HG02885 (cell line): ENCODE data around the gene KIF1C.

Experiments used
- ATAC-seq: cut with Tn5 transposase; IDR thresholded peaks from one replicate; pipeline ENCODE4 v1.9.1; 2021; ENCODE audit warnings: mild to moderate bottlenecking; ENCODE audit not compliant: unreplicated experiment, poor library complexity

The KIF1C gene

DNA sequence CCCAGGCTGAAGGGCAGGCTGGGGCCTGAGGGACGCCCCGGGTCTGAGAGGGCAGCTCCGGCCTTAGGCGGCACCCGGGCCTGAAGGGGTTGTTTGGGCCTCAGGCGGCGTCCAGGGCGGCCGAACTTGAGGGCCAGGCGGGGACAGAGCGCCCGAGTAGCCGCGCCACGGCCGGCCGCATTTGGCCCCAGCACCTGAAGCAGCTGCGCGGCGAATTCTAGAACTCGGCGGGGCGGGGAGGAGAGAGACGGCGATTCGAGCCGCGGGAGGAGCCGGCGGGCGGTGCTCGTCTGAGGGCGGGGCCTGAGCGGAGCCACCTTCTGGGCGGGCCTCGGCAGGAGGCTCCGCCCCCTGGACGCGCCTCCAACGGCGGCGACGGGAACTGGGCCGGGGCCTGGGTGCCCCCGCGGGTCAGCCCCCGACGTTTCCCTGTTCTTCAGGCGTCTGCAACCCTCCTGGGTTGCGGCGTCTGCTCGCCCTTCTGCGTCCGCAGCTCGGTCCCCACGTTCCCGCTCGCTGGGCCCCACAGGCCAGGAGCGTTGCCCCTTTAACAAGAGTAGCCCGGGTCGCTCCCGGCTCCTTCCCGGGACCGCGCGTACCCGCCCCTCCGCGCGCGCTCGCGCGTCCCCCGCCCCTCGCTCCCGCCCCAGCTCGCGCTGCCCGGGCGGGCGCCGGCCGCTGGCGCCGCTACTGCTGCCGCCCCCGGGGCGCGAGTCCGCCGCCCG, at the start of gene KIF1C, which contains the start of gene INCA1:
KIF1C (plus strand) TSS at position 649 of the 725 bp plus-strand sequence. CDS start 2,297 bp downstream, outside the sequence.
INCA1 (minus strand) TSS at position 221 of the 725 bp plus-strand sequence. CDS start 3,085 bp downstream, outside the sequence.
- ATAC-seq = peak; percentile 86

DNA sequence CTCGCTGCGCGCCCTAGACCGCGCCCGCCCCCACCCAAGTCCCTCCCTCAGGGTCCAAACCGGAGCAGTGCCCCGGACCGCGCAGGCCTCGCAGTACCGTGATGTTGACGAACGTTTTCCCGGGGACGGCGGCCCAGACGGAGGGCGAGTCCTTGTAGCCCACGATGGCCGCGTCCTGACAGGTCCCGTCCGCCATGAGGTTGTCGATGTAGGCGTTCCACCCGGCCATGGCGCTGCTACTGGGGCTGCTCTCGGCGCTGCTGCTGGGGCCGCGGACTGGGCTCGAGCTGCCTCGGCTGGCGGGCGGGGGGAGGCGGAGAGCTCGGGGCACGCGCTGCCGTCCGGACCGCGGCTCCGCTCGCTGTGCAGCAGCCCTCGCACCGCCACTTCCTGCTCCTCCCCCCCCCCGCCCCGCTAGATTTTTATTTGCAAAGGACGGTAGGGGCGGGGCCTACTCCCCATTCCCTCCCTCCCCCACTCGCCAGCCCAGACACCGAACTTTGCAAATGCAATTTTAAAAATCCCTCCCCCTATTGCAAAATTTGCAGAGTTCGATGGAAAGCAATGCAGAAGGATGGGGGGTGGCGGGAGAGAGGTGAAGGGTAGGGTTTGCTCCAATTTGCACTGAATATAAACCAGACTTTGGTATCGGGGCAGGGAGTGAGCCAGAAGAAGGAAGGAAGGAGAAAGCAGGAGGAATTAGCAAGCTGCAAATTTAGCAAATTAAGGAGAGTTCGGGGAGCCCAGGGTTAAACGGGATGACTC, 49.4 kb upstream of the KIF1C start, which contains the start of gene PFN1:
PFN1 (minus strand) TSS at position 365 of the 765 bp plus-strand sequence; CDS start at position 229, 136 bp downstream.
- peak; percentile 27 for ATAC-seq

DNA sequence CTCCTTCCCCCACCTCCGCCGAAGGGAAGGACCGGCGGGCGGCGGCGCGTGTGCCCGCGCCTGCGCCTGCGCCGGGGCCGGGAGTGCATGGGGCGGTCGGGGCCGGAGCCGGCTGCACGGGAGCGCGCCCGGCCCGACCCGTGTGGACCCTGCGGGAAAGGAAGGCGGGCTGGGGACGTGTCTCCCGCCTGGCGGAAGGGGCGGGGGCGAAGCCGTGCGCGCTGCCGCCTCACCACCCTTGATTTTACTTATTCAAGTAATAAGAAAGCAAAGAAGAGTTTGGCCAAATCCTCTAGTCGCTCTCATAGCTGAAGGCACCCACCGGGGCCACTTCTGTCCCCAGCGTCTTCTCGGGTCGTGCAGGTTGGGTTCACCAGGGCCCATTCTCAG, 48.8 kb upstream of the KIF1C start:
- peak; percentile 44 for ATAC-seq

DNA sequence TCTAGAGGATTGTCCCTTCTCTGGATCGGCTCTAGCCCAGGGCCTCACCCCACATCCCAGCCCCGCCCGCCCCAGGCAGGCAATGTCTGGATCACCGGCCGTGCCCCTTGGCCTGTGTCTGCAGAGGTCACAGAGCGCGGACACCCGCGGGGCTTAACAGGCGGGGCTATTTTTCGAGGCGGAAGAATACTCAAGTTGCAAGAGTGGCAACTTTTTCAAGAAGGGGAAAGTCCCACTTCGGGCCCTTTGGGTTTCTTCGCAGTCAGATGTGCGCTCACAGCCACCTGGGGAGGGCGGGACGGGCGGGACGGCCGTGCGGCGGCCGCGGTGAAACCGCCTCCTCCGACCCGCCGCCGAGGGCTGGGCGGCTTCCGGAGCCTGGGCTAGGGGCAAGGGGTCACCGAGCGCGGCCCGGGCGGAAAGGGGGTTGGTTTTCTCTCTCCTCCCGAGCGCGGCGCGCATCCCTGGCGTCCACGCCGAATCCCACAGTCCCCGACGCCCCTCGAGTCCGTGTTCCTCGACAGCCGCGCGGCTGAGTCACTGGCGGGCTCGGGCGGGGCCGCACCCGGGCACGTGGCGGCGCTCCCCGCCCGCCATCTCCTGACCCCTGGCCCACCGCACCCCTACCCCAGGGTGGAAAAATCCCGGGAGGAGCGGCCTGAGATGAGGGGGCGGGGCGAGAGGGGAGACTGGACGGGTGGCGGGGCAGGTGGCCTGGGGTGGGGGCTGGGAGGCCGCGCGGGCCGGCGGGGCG, 48.3 kb upstream of the KIF1C start:
- peak; percentile 30 for ATAC-seq

DNA sequence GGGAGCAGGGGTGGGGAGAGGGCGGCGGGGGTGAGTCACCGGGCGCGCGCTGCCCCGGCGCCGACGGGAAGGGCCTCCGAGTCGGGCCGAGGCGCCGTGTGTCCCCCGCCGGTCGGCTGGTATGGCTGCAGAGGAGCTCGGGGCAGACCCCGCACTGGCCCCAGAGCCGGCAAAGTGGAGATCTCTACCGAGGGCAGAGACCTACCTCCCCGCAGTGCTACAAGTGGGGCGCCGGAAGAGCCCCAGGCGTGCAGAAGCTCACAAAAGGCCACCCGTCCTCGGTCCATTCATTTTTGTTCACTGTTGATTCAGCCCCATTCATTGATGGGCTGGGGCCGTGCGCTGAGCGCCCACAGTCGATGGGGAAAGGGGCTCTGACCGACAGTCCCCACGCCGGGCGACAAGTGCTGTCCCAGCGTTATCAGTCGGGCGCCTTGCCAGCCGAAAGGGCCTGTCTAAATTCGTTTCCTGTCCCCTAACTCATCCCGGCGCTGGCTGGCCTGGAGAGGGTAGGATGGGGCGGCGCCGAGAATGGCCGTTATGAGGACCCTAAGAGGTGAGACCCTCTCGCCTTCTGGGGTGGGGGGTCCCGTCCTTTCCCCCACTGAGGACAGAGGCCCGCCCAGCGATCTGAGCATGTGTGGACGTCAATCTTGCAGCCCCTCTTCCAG, 47.5 kb upstream of the KIF1C start:
- no peak for ATAC-seq

DNA sequence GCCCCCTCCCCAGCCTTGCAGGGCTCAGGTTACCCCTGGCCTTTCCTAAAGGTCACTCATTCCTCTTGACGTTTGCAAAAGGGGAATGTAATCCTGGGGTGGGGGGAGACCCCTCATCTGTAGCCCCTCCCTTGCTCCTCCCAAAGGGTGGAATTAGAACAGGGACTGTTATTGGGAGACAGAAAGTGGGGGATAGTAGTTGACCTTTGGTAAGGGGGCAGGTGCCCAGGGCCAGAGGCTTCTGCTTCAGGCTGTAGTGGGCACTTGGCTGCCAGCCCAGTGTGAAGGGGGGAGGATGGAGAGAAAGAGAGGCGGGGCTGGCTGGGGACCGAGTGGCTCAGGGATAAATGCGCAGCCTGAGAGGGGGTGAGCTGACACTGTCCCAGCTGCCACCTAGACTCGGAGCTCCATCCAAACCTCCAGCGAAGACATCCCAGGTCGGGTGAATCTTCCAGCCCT, 47.0 kb upstream of the KIF1C start, which contains the start of gene ENO3:
ENO3 (plus strand) TSS at position 374 of the 459 bp plus-strand sequence. CDS start 711 bp downstream, outside the sequence.
- no peak for ATAC-seq

DNA sequence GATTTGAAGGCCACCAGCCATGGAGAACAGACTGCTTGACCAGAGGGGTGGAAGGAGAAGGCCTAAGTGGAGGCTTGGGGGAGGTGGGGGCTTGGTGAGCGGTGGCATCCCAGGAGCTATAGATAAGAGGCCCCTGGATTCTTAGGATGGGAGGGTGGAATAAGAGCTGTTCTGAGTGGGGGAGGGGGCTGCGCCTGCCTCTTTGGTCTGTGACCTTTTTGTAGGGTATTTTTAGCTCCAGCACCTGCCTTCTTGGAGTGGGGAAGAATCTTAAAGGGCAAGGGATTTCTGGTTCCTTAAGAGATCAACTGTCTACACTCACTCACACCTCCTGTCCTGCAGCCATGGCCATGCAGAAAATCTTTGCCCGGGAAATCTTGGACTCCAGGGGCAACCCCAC, 46.3 kb upstream of the KIF1C start:
- ATAC-seq = no peak

DNA sequence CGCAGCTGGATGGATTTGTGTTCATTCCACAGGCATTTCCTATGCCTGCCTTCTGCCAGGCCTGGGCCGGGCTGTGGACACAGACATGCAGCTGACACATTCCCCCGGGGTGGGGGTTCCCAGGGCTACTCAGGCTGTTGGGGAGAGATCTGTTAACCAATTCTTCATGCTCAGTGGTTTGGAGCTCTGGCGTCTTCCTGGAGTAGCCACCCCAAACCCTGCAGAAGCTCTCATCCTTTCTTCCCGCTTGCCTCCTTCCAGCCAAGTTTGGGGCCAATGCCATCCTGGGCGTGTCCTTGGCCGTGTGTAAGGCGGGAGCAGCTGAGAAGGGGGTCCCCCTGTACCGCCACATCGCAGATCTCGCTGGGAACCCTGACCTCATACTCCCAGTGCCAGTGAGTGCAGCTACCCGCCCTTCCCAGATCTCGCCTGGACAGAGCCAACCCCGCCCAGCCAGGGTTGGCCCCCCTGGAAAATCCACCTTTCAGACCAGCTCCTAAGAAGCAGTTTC, 44.2 kb upstream of the KIF1C start:
- no peak for ATAC-seq

DNA sequence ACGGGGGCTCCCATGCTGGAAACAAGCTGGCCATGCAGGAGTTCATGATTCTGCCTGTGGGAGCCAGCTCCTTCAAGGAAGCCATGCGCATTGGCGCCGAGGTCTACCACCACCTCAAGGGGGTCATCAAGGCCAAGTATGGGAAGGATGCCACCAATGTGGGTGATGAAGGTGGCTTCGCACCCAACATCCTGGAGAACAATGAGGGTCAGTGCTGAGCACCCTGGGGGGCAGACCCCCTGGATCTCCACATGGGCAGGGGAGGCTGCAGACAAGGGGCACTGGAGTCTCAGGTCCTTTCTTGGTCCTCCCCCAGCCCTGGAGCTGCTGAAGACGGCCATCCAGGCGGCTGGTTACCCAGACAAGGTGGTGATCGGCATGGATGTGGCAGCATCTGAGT, 42.7 kb upstream of the KIF1C start:
- no peak for ATAC-seq

DNA sequence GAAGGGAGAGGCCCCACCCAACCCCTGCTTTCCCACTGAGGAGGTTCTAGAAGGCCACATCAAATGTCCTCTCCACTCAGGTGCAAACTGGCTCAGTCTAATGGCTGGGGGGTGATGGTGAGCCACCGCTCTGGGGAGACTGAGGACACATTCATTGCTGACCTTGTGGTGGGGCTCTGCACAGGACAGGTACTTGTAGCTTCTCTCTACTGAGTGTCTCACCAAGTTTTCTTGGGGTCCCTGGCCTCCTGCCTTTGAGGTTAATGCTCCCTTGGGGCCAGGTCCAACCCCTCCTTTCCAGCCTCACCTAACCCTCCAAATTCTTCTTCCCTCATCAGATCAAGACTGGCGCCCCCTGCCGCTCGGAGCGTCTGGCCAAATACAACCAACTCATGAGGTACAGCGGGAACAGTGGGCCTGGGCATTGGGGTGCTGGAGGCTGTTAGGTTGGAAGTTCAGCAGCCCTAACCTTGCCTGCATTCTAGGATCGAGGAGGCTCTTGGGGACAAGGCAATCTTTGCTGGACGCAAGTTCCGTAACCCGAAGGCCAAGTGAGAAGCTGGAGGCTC, 41.2 kb upstream of the KIF1C start:
- no peak for ATAC-seq

DNA sequence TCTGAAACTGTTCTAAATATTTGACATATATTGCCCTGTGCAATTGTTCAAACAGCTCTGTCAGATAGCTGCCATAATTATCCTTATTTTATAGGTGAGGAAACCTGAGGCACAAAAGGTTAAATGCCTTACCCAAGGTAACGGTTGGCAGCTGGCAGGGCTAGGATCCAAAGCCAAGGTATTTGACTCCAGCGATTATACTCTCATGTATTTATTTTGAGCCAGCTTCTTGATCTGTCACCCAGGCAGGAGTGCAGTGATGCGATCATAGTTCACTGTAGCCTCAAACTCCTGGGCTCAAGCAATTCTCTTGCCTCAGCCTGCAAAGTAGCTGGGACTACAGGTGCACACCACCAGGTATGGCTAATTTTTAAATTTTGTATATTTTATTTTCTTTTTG, 39.6 kb upstream of the KIF1C start:
- ATAC-seq = no peak

DNA sequence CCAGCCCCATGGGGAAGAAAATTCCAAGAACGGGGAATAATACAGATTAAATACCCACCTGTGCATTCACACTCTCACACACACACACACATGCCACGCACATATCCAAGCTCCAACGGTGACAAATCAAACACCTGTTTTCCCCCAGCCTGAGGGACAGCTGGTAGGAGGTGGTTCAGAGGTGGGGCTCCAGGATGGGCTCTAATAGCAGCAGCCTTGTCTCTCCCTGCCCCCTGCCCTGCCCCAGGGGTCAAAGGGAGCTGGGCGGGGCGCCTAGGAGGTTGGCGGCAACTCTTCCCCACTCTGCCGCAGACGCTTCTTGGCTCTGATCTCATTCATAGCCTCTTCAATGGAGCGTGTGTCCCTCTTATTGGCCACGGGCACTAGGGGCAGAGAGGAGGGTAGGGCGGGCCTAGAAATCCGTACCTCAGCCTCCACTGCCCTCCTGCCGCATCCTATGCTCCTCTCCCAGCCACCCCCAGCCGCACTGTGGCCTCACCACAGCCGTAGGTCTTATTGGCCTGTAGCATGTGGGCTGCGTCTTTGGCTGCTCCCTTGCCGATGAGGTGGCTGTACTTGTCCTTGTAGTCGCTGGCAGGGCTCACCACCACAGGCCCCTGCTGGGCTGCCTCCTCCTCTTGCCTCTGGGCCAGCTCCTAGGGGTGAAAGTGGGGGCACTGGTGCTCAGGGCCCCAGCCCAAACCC, 38.3 kb upstream of the KIF1C start:
- ATAC-seq = no peak

DNA sequence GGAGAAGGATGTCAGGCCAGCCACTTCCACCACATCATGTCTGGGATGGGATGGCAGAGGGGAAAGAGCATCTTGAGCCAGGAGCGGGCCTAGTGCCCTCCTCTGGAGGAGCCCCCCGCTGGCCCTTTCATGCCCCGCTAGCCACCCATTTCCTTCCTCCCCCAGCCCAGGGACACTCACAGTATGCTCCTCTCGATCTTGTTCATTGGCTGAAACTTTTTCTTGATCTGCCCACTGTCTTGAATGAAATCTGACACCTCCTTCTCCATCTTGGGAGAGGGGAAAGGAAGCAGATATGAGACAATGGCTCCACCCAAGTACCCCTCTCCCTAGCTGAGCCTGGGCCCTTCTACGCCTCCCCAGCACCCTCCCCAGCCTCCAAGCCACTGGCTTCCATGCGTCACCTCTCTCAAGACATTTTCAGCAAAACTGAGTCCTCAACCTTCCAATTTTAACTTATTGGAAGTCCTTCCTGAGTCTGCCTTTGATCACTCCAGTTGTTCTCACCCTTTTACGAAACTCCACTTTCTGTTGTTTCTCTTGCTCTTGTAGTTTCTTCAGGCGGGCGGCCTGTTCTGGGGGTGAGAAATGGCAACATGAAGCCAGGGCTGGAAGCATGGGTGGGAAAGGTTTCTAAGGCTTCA, 37.3 kb upstream of the KIF1C start:
- ATAC-seq = no peak

DNA sequence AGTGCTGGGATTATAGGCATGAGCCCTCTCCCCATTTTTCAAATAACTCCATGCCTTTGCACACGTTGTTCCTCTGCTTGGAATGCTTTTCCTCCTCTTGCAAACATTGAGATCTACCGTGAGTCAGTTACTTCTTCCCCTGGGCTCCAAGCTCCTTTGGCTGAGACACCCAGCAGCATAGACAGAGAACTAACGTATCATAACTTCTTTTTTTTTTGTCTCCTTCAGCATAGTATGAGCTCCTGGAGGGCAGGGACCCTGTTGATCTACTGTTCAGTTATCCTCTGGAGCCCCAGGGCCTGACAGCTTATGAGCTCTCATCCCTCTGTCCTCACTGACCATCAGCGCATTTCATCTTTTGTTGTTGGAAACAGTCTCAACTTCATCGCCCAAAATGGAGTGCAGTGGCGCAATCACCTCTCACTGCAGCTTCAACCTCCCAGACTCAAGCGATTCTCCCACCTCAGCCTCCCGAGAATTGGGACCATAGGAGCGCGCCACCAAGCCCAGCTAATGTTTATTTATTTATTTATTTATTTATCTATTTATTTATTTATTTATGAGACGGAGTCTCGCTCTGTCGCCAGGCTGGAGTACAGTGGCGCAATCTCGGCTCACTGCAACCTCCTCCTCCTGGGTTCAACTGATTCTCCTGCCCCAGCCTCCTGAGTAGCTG, 32.3 kb upstream of the KIF1C start:
- no peak for ATAC-seq

DNA sequence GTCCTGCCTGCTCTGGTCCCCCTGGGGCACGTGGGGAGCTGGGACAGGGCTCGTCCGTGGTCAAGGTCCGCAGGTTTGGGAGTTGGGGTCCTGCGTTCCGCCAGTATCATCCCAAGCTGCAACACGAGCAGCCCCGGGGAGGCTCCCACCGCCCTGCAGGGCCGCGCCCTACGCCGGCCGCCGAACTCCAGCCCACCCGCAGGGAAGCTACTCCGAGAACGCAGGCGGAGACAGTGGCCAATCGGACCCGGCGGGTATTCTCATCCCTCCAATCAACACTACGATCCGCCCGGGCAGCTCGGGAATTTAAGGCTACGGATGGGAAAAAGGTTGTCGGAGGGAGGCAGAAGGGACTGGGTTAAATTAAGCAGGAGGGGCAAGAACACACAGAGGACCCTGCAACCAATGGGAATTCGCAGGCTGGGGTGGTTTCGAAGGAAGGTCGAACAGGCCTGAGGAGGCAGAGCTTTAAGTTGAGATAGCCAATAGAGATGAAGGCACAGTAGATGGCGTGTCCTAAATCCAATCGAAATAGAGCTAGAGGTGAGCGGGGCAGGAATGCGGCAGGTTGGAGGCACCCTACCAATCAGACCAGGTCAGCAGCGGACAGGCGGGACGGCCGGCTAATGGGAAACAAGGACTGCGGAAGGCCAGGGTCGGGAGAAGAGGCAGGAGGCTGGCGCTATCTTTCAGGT, 30.8 kb upstream of the KIF1C start:
- ATAC-seq = peak; percentile 87

DNA sequence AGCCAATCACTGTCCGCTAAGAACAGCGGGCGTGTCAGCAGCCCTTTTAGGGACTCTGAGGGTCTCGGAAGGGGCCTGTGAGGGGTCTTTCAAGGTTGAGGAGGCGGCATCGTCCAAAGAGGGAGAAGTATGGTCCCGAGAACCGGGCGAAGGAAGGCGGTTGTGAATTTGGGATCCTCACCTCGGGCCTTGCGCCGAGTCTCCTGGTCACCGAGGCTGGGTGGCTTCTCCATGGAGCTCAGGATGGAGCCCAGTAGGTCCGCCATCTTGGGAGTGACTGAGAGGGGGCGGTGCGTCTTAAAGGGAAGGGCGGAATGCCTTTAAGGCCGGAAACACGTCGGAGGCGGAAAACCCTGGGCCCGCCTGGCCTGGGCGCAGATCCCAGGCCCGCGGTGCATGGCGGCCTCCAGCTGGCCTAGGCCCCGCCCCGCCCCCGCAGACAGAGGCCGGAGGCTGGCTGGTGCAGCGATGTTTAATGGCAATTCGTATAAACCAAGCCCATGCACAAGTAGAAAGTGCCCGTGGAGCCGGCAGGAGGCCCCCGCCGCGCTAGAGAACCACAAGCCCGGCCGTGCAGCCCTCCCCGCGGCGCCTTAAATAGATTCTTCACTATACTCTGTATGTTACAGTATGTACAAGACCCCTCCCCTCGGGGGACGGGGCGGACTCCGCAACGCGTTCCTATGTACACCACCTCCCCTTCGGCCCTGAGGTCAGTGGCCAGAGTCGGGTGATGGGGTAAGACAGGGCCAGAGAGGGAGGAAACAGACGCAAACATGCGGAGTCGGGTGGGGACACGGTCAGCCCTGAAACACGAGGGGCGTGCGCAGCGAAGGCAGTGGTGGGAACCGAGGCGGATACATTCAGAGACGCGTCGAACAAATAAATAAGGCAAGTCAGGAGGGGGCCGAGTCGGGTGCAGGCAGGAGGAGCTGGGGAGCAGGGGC, 29.9 kb upstream of the KIF1C start, which contains the start of gene SPAG7:
SPAG7 (minus strand) TSS at position 279 of the 947 bp plus-strand sequence; CDS start at position 266, 13 bp downstream.
- ATAC-seq = peak; percentile 65
